A549 (cell line): ENCODE measurements around the gene FARP2. TPM values are rescaled to one million over a fixed set of nuclear protein-coding genes. Genes with fewer than 3 reads are reported as not detected.

Experiments used
- ATAC-seq, 2 experiments: fragments of 200-7000 bp in 1 of 2; fragments of >200 bp in 1 of 2; cut with Nextera tagmentation in 1 of 2; cut with Tn5 transposase in 1 of 2; 3 replicates each; pipeline versions ENCODE4 v1.8.0 to v1.9.1; 2018 to 2020; ENCODE audit warnings: mild to moderate bottlenecking in 1 of 2, moderate library complexity in 1 of 2
- CTCF ChIA-PET: fragments of 300-600 bp; sonication (Branson Sonifier 250); formaldehyde crosslinking; extraction: SDS; loops from one replicate; lab custom pipeline; 2021; ENCODE audit warnings: antibody characterized with exemption, inconsistent platforms; lab: Yijun Ruan, JAX
- POLR2A ChIA-PET: fragments of 350-600 bp; formaldehyde crosslinking; extraction: SDS; loops from one replicate; lab custom pipeline; 2021; ENCODE audit warnings: antibody characterized with exemption, inconsistent platforms; lab: Yijun Ruan, JAX
- DNase-seq, 2 experiments: peaks; one replicate each; pipeline versions ENCODE4 v3.0.0 to v3.0.0-alpha.2; 2011 to 2016; ENCODE audit warnings: low read depth in 1 of 2, low spot score in 1 of 2
- FAIRE-seq: peaks from 2 replicates; lab custom pipeline; 2011; peaks lifted over from hg19 to GRCh38; lab: Jason Lieb, UNC
- H3K27ac ChIP-seq, 2 experiments: fragments of >200 bp; sonication (Bioruptor Twin); formaldehyde crosslinking; 3 replicates each; pipeline ENCODE4 v1.5.1; 2016 to 2017
- H3K4me1 ChIP-seq: fragments of >200 bp; sonication (Bioruptor Twin); formaldehyde crosslinking; 3 replicates; pipeline ENCODE4 v1.6.1; 2016
- H3K4me2 ChIP-seq: fragments of >200 bp; sonication (Bioruptor Twin); formaldehyde crosslinking; 3 replicates; pipeline ENCODE4 v1.6.1; 2016
- H3K4me3 ChIP-seq: fragments of >200 bp; sonication (Bioruptor Twin); formaldehyde crosslinking; 3 replicates; pipeline ENCODE4 v1.5.1; 2016
- H3K9me3 ChIP-seq: fragments of >200 bp; sonication (Bioruptor Twin); formaldehyde crosslinking; 3 replicates; pipeline ENCODE4 v1.6.1; 2016
- CBX2 ChIP-seq: fragments of 200-600 bp; sonication (generic); IDR thresholded peaks from 2 replicates; pipeline ENCODE4 v1.6.1; 2016; ENCODE audit warnings: low read depth, mild to moderate bottlenecking, borderline replicate concordance
- CBX8 ChIP-seq: fragments of 200-600 bp; sonication (generic); IDR thresholded peaks from 2 replicates; pipeline ENCODE4 v1.6.1; 2016
- ELK1 ChIP-seq: fragments of 150-350 bp; IDR thresholded peaks from 2 replicates; pipeline ENCODE4 v1.6.1; 2014; ENCODE audit warnings: low read depth, mild to moderate bottlenecking, low read length
- EP300 ChIP-seq, 2 experiments: fragments of >200 bp; sonication (Bioruptor Twin); formaldehyde crosslinking; IDR thresholded peaks; 2 replicates in 1 of 2; 3 replicates in 1 of 2; pipeline ENCODE4 v1.6.1; 2016 to 2017
- ESRRA ChIP-seq: fragments of 150-350 bp; IDR thresholded peaks from 2 replicates; pipeline ENCODE4 v1.6.1; 2014; ENCODE audit warnings: mild to moderate bottlenecking, low read length, borderline replicate concordance
- FOSL2 ChIP-seq, 2 experiments: fragments of 450-650 bp in 1 of 2; fragments of >200 bp in 1 of 2; sonication (Bioruptor Twin) in 1 of 2; formaldehyde crosslinking; IDR thresholded peaks; 2 replicates each; pipeline versions ENCODE4 v1.5.0 to v1.6.1; 2016 to 2020; ENCODE audit warnings: mild to moderate bottlenecking in 1 of 2, moderate library complexity in 1 of 2
- FOXS1 ChIP-seq: fragments of 250-450 bp; sonication (Bioruptor Pico); IDR thresholded peaks from 2 replicates; pipeline ENCODE4 v1.5.0; 2020; ENCODE audit warnings: mild to moderate bottlenecking, moderate library complexity
- HOXB13 ChIP-seq: fragments of 250-450 bp; sonication (Bioruptor Pico); IDR thresholded peaks from 2 replicates; pipeline ENCODE4 v1.5.0; 2020; ENCODE audit warnings: low read depth, mild to moderate bottlenecking, moderate library complexity
- KDM1A ChIP-seq: fragments of 200-600 bp; sonication (generic); IDR thresholded peaks from 2 replicates; pipeline ENCODE4 v1.6.1; 2016; ENCODE audit warnings: low read depth, mild to moderate bottlenecking
- MAZ ChIP-seq: fragments of 150-350 bp; IDR thresholded peaks from 2 replicates; pipeline ENCODE4 v1.6.1; 2014; ENCODE audit warnings: antibody characterized with exemption, low read depth, low read length, borderline replicate concordance
- MYC ChIP-seq: IDR thresholded peaks from 2 replicates; pipeline ENCODE4 v1.6.1; 2012; ENCODE audit warnings: mild to moderate bottlenecking, inconsistent platforms, low read length, improper control_type of control experiment, borderline replicate concordance
- RAD21 ChIP-seq, 2 experiments: fragments of >200 bp in 1 of 2; sonication (Bioruptor Twin) in 1 of 2; formaldehyde crosslinking in 1 of 2; IDR thresholded peaks in 1 of 2; conservative IDR thresholded peaks in 1 of 2; 2 replicates in 1 of 2; 3 replicates in 1 of 2; pipeline ENCODE4 v1.6.1; 2012 to 2018; ENCODE audit warnings: inconsistent platforms in 1 of 2
- RCOR1 ChIP-seq: fragments of 150-350 bp; IDR thresholded peaks from 2 replicates; pipeline ENCODE4 v1.6.1; 2014; ENCODE audit warnings: antibody characterized with exemption, low read length, low read depth
- RNF2 ChIP-seq: fragments of 200-600 bp; sonication (generic); IDR thresholded peaks from 2 replicates; pipeline ENCODE4 v1.6.1; 2016; ENCODE audit warnings: low read depth, mild to moderate bottlenecking, antibody characterized with exemption, moderate library complexity, borderline replicate concordance
- SMC3 ChIP-seq: fragments of >200 bp; sonication (Bioruptor Twin); formaldehyde crosslinking; IDR thresholded peaks from 3 replicates; pipeline ENCODE4 v1.6.1; 2018; ENCODE audit warnings: inconsistent platforms
- SREBF2 ChIP-seq: fragments of 450-650 bp; IDR thresholded peaks from 2 replicates; pipeline ENCODE4 v1.6.1; 2014; ENCODE audit warnings: mild to moderate bottlenecking, moderate library complexity
- ZNF302 ChIP-seq: fragments of 250-450 bp; sonication (Bioruptor Pico); IDR thresholded peaks from 2 replicates; pipeline ENCODE4 v1.9.0; 2021; ENCODE audit warnings: inconsistent platforms, mild to moderate bottlenecking, moderate library complexity
- WGBS: methylation state at CpG from one replicate; pipeline ENCODE4 v1.1.6; 2017; ENCODE audit errors: missing lambda C conversion rate; 5-methylcytosine and 5-hydroxymethylcytosine counted together
- polyA plus RNA-seq, 4 experiments: library from polyadenylated mRNA; depleted of rRNA in 3 of 4; stranded (reverse); fragments of >200 nt; fragmentation: RNase III in 1 of 4; extraction: RNeasy Plus Mini Kit Qiagen cat#74134 plus additional on column Dnase treatment in 1 of 4; gene quantifications; 2 replicates in 3 of 4; 3 replicates in 1 of 4; pipeline ENCODE4 v1.2.3, GENCODE V29; 2011 to 2017
- TF ChIP-seq, protein P1 (sequence below): fragments of 250-450 bp; sonication (Bioruptor Pico); IDR thresholded peaks from 2 replicates; pipeline ENCODE4 v1.5.0; 2021; ENCODE audit warnings: mild to moderate bottlenecking, moderate library complexity, borderline replicate concordance
- TF ChIP-seq, protein P2 (sequence below): fragments of >200 bp; sonication (Bioruptor Twin); formaldehyde crosslinking; IDR thresholded peaks from 3 replicates; pipeline ENCODE4 v1.5.1; 2016
- TF ChIP-seq, protein P3 (sequence below): IDR thresholded peaks from 2 replicates; pipeline ENCODE4 v1.6.1; 2012

The FARP2 gene
- polyA plus RNA-seq, 2 of the 4 experiments (the other 2 are of a cell fraction): 17.0 to 29.1 TPM

DNA sequence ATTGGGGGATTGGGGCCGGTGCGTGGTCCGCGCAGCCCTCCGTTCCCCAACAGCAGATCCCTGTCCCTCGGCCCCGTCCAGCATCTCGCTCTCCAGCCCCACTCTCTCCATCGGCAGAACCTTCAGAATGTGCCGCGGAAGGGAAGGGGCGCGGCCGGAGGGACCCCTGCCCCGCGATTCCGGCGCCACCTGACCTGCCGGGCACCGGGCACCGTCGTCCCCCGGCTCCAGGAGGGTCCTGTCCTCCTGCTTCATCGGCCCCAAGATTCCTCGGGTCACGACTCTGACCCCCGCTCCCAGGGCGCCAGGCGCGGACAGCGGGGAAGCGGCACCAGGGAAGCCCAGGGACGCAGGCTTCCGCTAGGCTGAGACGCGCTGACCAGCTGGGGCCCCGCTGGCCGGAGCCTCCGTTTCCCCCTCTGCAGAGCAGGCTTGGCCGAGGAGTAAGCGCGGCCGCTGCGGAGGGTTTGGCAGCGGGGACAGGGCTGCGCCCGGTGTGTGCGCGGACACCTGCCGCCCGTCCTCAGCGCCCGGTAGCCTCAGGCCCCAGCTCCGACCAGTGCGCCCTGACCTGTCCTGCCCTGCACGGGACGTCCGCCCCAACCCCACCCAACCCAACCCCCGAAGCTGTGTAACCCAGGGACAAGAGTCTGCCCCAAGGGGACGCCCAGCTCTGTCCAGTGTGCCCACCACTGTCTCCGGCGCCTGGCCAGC, 185.6 kb downstream of the FARP2 start:
- H3K4me1 ChIP-seq: peaks cover 9% of the 10 kb centered on the region
- peak overlapping the region in 1 of 2 experiments; percentile 38; a peak in 1 of 6 replicates for H3K27ac ChIP-seq
- ATAC-seq (peak; percentile 8 to 42; a peak in 4 of 6 replicates), FAIRE-seq (no peak), DNase-seq (no peak)
- CTCF ChIA-PET: interaction anchor here (1.1 kb wide), 1 partner anchor 9 kb away, joined by 3 read pairs; no protein-coding TSS in a partner anchor
- peak overlapping the region; percentile 81 for H3K4me2 ChIP-seq
- TF ChIP-seq RCOR1 (no peak), RNF2 (no peak), FOSL2 (IDR thresholded peaks at IDR 0.05) (no peak), FOSL2 (CRISPR knock-in tag; IDR thresholded peaks at IDR 0.05) (no peak), MAZ (no peak), EP300 (IDR thresholded peaks at IDR 0.05) (no peak), ZNF302 (CRISPR knock-in tag) (no peak), HOXB13 (CRISPR knock-in tag) (no peak), CBX8 (no peak)
- TF ChIP-seq, protein P1, sequence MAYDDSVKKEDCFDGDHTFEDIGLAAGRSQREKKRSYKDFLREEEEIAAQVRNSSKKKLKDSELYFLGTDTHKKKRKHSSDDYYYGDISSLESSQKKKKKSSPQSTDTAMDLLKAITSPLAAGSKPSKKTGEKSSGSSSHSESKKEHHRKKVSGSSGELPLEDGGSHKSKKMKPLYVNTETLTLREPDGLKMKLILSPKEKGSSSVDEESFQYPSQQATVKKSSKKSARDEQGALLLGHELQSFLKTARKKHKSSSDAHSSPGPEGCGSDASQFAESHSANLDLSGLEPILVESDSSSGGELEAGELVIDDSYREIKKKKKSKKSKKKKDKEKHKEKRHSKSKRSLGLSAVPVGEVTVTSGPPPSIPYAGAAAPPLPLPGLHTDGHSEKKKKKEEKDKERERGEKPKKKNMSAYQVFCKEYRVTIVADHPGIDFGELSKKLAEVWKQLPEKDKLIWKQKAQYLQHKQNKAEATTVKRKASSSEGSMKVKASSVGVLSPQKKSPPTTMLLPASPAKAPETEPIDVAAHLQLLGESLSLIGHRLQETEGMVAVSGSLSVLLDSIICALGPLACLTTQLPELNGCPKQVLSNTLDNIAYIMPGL (CRISPR knock-in tag): no peak
- TF ChIP-seq, all 56 proteins: peak for 0
- WGBS: 70% methylated on average over 4 of the region's 62 CpGs
- POLR2A ChIA-PET: no interaction called here
- Histone ChIP-seq H3K4me3 (peak overlapping the region; percentile 44; the same call in 2 of the 3 replicates), H3K9me3 (no peaks in the 10 kb centered on the region)

- TF ChIP-seq MYC (no peak), FOXS1 (CRISPR knock-in tag) (no peak), ZNF302 (CRISPR knock-in tag) (no peak), ESRRA (no peak), ELK1 (no peak), KDM1A (no peak), SREBF2 (no peak), RAD21 (conservative IDR thresholded peaks at IDR 0.05 in 1 of 2, IDR thresholded peaks at IDR 0.05 in 1 of 2) (no peak), SMC3 (no peak), CBX2 (no peak)
- TF ChIP-seq, protein P2, sequence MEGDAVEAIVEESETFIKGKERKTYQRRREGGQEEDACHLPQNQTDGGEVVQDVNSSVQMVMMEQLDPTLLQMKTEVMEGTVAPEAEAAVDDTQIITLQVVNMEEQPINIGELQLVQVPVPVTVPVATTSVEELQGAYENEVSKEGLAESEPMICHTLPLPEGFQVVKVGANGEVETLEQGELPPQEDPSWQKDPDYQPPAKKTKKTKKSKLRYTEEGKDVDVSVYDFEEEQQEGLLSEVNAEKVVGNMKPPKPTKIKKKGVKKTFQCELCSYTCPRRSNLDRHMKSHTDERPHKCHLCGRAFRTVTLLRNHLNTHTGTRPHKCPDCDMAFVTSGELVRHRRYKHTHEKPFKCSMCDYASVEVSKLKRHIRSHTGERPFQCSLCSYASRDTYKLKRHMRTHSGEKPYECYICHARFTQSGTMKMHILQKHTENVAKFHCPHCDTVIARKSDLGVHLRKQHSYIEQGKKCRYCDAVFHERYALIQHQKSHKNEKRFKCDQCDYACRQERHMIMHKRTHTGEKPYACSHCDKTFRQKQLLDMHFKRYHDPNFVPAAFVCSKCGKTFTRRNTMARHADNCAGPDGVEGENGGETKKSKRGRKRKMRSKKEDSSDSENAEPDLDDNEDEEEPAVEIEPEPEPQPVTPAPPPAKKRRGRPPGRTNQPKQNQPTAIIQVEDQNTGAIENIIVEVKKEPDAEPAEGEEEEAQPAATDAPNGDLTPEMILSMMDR: no peak
- TF ChIP-seq, protein P3, sequence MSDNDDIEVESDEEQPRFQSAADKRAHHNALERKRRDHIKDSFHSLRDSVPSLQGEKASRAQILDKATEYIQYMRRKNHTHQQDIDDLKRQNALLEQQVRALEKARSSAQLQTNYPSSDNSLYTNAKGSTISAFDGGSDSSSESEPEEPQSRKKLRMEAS: no peak
- TF ChIP-seq, protein P1 (CRISPR knock-in tag): no peak
- Histone ChIP-seq H3K27ac (no peak overlapping the region), H3K9me3 (no peaks in the 10 kb centered on the region), H3K4me3 (no peak overlapping the region), H3K4me1 (peaks cover 14% of the 10 kb centered on the region), H3K4me2 (no peak overlapping the region)
- ChIA-PET CTCF (interaction anchor here (1.1 kb wide), 1 partner anchor 9 kb away, joined by 3 read pairs; no protein-coding TSS in a partner anchor), POLR2A (no interaction called here)
- ATAC-seq (peak in 1 of 2 experiments; percentile 8; a peak in 2 of 6 replicates), DNase-seq (no peak), FAIRE-seq (no peak)
- WGBS: 79% methylated on average over 12 of the region's 15 CpGs
Measured at GRCh38 chr2:241542278-241542605, 186.2 kb downstream of the FARP2 start.
